A204.1 (cell line): ENCODE measurements around the gene FAM83F.

Experiments used
- FAIRE-seq: peaks from 2 replicates; lab custom pipeline; 2012; peaks lifted over from hg19 to GRCh38; lab: Jason Lieb, UNC

FAM83F gene

GRCh38 chr22:40037320-40037719, 42.6 kb downstream of the FAM83F start:
- FAIRE-seq, result no peak

- no peak for FAIRE-seq
These were observed 44.8 kb downstream of the FAM83F start for GRCh38 chr22:40039482-40040115.

- FAIRE-seq, result no peak
These were observed 46.2 kb downstream of the FAM83F start for GRCh38 chr22:40040927-40041326.

- FAIRE-seq, result no peak
These were observed 46.8 kb downstream of the FAM83F start for GRCh38 chr22:40041366-40042137.

GRCh38 chr22:40042312-40042711, 47.6 kb downstream of the FAM83F start:
- FAIRE-seq, result no peak

GRCh38 chr22:40043081-40043480, 48.3 kb downstream of the FAM83F start:
- no peak for FAIRE-seq

GRCh38 chr22:40043793-40044101, 49.0 kb downstream of the FAM83F start:
- no peak for FAIRE-seq

- FAIRE-seq, result peak; percentile 99
These were observed 49.5 kb downstream of the FAM83F start for GRCh38 chr22:40044102-40044869.

- FAIRE-seq, result no peak
These were observed 50.4 kb downstream of the FAM83F start for GRCh38 chr22:40044870-40045834.

GRCh38 chr22:40046126-40046525, 51.4 kb downstream of the FAM83F start:
- FAIRE-seq, result no peak

GRCh38 chr22:40050258-40050657, 55.5 kb downstream of the FAM83F start:
- FAIRE-seq, result no peak

- no peak for FAIRE-seq
These were observed 56.6 kb downstream of the FAM83F start for GRCh38 chr22:40051322-40051721.

- no peak for FAIRE-seq
These were observed 58.7 kb downstream of the FAM83F start for GRCh38 chr22:40053460-40053859.

GRCh38 chr22:40054486-40054885, 59.7 kb downstream of the FAM83F start:
- FAIRE-seq, result no peak

GRCh38 chr22:40055143-40055883, 60.6 kb downstream of the FAM83F start:
- FAIRE-seq, result no peak

- no peak for FAIRE-seq
These were observed 61.4 kb downstream of the FAM83F start for GRCh38 chr22:40056154-40056553.

- FAIRE-seq, result no peak
These were observed 61.8 kb downstream of the FAM83F start for GRCh38 chr22:40056559-40056958.

- no peak for FAIRE-seq
These were observed 62.9 kb downstream of the FAM83F start for GRCh38 chr22:40057652-40058051.

GRCh38 chr22:40058265-40058664, 63.5 kb downstream of the FAM83F start:
- no peak for FAIRE-seq

GRCh38 chr22:40065981-40066380, 71.2 kb downstream of the FAM83F start:
- no peak for FAIRE-seq

- no peak for FAIRE-seq
These were observed 72.9 kb downstream of the FAM83F start for GRCh38 chr22:40067639-40068038.
